Esophagus squamous epithelium (tissue), 5 donors: Measurements from ENCODE around the gene ROMO1. TPM values are rescaled to one million over a fixed set of nuclear protein-coding genes. Genes with fewer than 3 reads are reported as not detected.

Experiments
- DNase-seq: peaks from one replicate; lab custom pipeline; 2025; lab: John Stamatoyannopoulos, UW
- H3K27ac ChIP-seq, 4 donors: fragments of 200-600 bp; sonication (generic); one replicate each; pipeline ENCODE4 v1.5.1; 2016 to 2019; ENCODE audit warnings: mild to moderate bottlenecking in 1 of 4
- H3K27me3 ChIP-seq, 4 donors: fragments of 200-600 bp; sonication (generic); 1 replicate in 3 of 4; 2 replicates in 1 of 4; pipeline versions ENCODE4 v1.5.1 to v1.6.0; 2017 to 2021; ENCODE audit warnings: antibody characterized with exemption in 1 of 4
- H3K36me3 ChIP-seq, 3 donors: fragments of 200-600 bp; sonication (generic); one replicate each; pipeline ENCODE4 v1.5.1; 2016 to 2019
- H3K4me1 ChIP-seq, 3 donors: fragments of 200-600 bp; sonication (generic); one replicate each; pipeline ENCODE4 v1.5.1; 2017 to 2019
- H3K4me3 ChIP-seq, 4 donors: fragments of 200-600 bp; sonication (generic); 1 replicate in 3 of 4; 2 replicates in 1 of 4; pipeline ENCODE4 v1.5.1; 2016 to 2019; ENCODE audit warnings: mild to moderate bottlenecking in 2 of 4, moderate library complexity in 1 of 4
- H3K9me3 ChIP-seq, 3 donors: fragments of 200-600 bp; sonication (generic); one replicate each; pipeline ENCODE4 v1.5.1; 2016 to 2019
- POLR2A ChIP-seq, 4 donors: fragments of 450-650 bp; IDR thresholded peaks; one replicate each; pipeline ENCODE4 v1.6.1; 2017; ENCODE audit warnings: antibody characterized with exemption in 4 of 4, mild to moderate bottlenecking in 4 of 4, moderate library complexity in 3 of 4
- WGBS, 2 donors: methylation state at CpG; one replicate each; pipeline ENCODE4 v1.1.5; 2018; 5-methylcytosine and 5-hydroxymethylcytosine counted together
- intact Hi-C: fragments of 100-400 bp; cut with DNase I; formaldehyde crosslinking; loops from one replicate; pipeline ENCODE4 v1.15.0; 2022
- total RNA-seq, 4 donors: library from RNA; depleted of rRNA; stranded (reverse); fragments of >200 nt; gene quantifications; one replicate each; pipeline ENCODE4 v1.1.0, GENCODE V29; 2016
- TF ChIP-seq, protein P1 (sequence below), 6 experiments: fragments of 450-650 bp in 4 of 6; fragments of 200-600 bp in 2 of 6; sonication (generic) in 2 of 6; IDR thresholded peaks; one replicate each; pipeline ENCODE4 v1.5.1; 2016 to 2019; ENCODE audit warnings: antibody characterized with exemption in 6 of 6, mild to moderate bottlenecking in 4 of 6, moderate library complexity in 4 of 6
- donor health status: DM: yes; HTN: yes; CAD: no.

Gene ROMO1
- total RNA-seq, 4 donors from 2014 or later: 178 to 290 (median 228) TPM

DNA sequence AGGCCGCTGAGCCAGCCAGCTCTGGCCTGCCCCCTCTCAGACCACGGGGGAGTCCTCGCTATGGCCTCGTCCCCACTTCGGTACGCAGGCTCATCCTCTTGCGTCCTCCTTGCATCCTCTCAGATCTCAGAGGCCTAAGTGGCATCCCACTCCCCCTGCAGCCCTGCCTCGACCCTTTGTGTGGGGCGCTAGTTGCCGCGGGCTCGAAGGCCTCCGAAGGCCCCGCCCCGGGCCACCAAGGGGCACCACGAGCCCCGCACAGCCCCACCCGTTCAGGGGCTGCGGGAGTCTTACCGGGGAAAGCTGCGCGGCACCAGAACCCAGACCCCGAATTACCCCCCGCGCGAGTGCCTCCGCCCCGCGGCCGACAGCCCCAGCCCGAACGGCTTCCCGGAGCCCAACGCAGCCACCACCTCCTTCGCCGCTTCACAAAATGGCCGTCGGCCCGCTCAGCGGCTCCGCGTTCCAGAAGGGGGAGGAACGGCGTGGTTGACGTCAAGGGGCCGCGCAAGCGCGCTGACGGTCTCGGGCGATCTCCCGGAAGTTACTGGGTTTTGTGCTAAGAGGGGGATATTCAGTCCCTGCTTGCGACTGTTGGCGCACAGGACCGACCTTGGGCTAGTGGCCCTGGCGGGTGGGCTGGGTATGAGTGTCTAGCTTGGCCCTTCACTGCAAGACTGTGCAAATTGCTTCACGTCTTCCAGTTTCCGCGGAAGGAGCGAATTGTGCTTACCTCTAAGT, 34.6 kb upstream of the ROMO1 start, which contains the start of the genes CPNE1 and RBM12:
CPNE1 (minus strand) TSS at position 435 of the 741 bp plus-strand sequence. CDS start 31,977 bp downstream, outside the sequence.
RBM12 (minus strand) TSS at position 435 of the 741 bp plus-strand sequence. CDS start 9,578 bp downstream, outside the sequence.
- intact Hi-C loops: no loop called here
- WGBS, 2 donors: 0 to 7% methylated on average over 3 to 14 of the region's 61 CpGs
- DNase-seq: peak; percentile 58
- Histone ChIP-seq H3K36me3 (peaks cover 0 to 15% (median 0%) of the 10 kb centered on the region in 3 donors), H3K27me3 (no peaks in the 10 kb centered on the region), H3K4me1 (peaks cover 11 to 46% (median 29%) of the 10 kb centered on the region in 3 donors), H3K9me3 (no peaks in the 10 kb centered on the region), H3K4me3 (peak within 1 kb of the TSS; percentile 77 to 96 (median 84)), H3K27ac (peak within 1 kb of the TSS; percentile 96 to 100 (median 99))
- TF ChIP-seq, protein P1, sequence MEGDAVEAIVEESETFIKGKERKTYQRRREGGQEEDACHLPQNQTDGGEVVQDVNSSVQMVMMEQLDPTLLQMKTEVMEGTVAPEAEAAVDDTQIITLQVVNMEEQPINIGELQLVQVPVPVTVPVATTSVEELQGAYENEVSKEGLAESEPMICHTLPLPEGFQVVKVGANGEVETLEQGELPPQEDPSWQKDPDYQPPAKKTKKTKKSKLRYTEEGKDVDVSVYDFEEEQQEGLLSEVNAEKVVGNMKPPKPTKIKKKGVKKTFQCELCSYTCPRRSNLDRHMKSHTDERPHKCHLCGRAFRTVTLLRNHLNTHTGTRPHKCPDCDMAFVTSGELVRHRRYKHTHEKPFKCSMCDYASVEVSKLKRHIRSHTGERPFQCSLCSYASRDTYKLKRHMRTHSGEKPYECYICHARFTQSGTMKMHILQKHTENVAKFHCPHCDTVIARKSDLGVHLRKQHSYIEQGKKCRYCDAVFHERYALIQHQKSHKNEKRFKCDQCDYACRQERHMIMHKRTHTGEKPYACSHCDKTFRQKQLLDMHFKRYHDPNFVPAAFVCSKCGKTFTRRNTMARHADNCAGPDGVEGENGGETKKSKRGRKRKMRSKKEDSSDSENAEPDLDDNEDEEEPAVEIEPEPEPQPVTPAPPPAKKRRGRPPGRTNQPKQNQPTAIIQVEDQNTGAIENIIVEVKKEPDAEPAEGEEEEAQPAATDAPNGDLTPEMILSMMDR (IDR thresholded peaks at IDR 0.05): peak in 1 of 6 experiments; percentile 5
- TF ChIP-seq POLR2A (IDR thresholded peaks at IDR 0.05): peak in 3 of 4 donors; percentile 86 to 96 (median 91)

DNA sequence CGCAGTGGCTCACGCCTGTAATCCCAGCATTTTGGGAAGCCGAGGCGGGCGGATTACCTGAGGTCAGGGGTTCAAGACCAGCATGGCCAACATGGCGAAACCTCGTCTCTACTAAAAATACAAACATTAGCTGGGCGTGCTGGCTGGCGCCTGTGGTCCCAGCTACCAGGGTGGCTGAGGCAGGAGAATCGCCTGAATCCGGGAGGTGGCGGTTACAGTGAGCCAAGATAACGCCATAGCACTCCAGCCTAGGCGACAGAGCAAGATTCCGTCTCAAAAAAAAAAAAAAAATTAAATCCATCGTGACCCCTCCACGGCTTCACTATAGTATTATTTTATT, 33.3 kb upstream of the ROMO1 start:
- Histone ChIP-seq H3K27ac (no peak overlapping the region), H3K4me3 (no peak overlapping the region), H3K27me3 (no peaks in the 10 kb centered on the region), H3K9me3 (no peaks in the 10 kb centered on the region), H3K36me3 (peaks cover 0 to 28% (median 0%) of the 10 kb centered on the region in 3 donors), H3K4me1 (peaks cover 11 to 34% (median 19%) of the 10 kb centered on the region in 3 donors)
- WGBS, 2 donors: 96 to 99% methylated on average over 16 of the region's 17 CpGs
- TF ChIP-seq POLR2A (IDR thresholded peaks at IDR 0.05): no peak
- TF ChIP-seq, protein P1 (IDR thresholded peaks at IDR 0.05): no peak
- DNase-seq: no peak
- intact Hi-C loops: no loop called here

DNA sequence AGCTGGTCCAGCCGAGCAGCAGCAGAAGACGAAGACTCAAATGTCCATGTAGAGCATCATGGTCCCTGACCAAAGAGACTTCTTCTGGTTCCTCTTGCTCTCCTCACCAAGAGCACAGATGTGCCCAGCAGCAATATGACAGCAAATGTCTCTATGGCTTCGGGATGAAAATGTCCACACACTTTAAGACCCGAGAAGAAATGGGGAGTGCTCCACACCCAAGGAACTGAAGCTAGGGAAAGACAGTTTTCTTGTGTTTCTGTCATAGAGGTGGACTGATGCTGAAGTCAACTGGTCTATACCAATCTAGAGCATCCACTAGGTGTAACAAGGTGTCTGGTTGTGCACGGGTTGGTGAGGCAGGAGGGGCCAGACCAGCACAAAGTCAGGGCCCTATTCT, 30.0 kb upstream of the ROMO1 start:
- H3K4me3 ChIP-seq: no peak overlapping the region
- H3K4me1 ChIP-seq: peaks cover 0 to 3% (median 0%) of the 10 kb centered on the region in 3 donors
- H3K9me3 ChIP-seq: no peaks in the 10 kb centered on the region
- TF ChIP-seq POLR2A (IDR thresholded peaks at IDR 0.05): no peak
- TF ChIP-seq, protein P1 (IDR thresholded peaks at IDR 0.05): no peak
- WGBS, 2 donors: 93 to 99% methylated on average over 5 of the region's 5 CpGs
- H3K27me3 ChIP-seq: no peaks in the 10 kb centered on the region
- intact Hi-C loops: no loop called here
- H3K27ac ChIP-seq: no peak overlapping the region
- DNase-seq: no peak
- H3K36me3 ChIP-seq: peaks cover 0 to 61% (median 7%) of the 10 kb centered on the region in 3 donors

DNA sequence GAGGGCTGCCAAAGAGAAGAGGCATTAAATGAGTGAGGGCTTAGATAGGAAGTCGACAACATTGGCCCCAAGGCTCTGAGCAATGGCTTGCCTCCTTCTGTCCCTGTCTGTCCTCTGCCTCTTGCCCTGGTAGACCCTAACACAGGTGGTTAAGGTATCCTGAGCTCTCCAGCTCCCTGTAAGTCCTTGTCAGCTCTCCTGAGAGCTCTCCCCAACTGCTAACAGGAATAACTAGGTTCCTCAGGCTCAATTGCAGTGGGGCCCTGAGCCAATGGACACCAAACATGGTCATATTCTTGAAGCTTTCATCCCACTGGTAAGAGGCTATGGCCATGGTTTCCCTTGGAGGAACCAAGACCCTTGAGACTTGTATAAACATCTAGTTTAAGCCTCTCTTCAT, 29.5 kb upstream of the ROMO1 start:
- Histone ChIP-seq H3K27me3 (no peaks in the 10 kb centered on the region), H3K4me1 (peaks cover 0 to 3% (median 0%) of the 10 kb centered on the region in 3 donors), H3K9me3 (no peaks in the 10 kb centered on the region), H3K36me3 (peaks cover 0 to 65% (median 7%) of the 10 kb centered on the region in 3 donors), H3K4me3 (no peak overlapping the region), H3K27ac (no peak overlapping the region)
- DNase-seq: no peak
- WGBS, 2 donors: 73 to 75% methylated on average over 1 of the region's 1 CpG
- TF ChIP-seq POLR2A (IDR thresholded peaks at IDR 0.05): no peak
- TF ChIP-seq, protein P1 (IDR thresholded peaks at IDR 0.05): no peak
- intact Hi-C loops: no loop called here

DNA sequence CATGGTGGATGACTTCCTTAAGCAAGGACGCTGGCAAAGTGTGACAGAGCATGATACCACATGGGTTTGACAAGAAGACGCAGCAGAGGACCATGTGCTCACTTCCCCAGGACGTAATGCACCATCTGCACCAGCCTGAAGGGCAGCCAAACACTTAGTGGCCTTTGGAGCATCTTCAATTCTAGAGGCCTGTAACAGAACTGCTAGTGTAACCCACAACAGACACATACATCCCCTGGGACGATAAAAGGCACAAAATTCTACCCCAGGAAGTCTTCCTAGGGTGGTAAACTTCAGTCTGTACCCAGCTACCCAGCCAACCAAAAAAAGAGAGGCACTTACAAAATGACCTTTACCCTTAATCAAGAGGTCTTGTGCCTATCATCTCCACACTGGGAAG, 25.3 kb upstream of the ROMO1 start:
- Histone ChIP-seq H3K27ac (no peak overlapping the region), H3K27me3 (no peaks in the 10 kb centered on the region), H3K4me1 (no peaks in the 10 kb centered on the region), H3K4me3 (no peak overlapping the region), H3K36me3 (peaks cover 0 to 99% (median 7%) of the 10 kb centered on the region in 3 donors), H3K9me3 (no peaks in the 10 kb centered on the region)
- intact Hi-C loops: no loop called here
- 91 to 100% methylated on average over 3 to 4 of the region's 4 CpGs for WGBS, 2 donors
- no peak for DNase-seq
- TF ChIP-seq POLR2A (IDR thresholded peaks at IDR 0.05): no peak
- TF ChIP-seq, protein P1 (IDR thresholded peaks at IDR 0.05): no peak
